ENCODE results near the gene CTAG1A.
"Not testable (repeated sequence)": the region's sequence is repeated elsewhere in the genome, so short reads cannot be mapped to it uniquely, and the experiment has no call there.

The CTAG1A gene

DNA sequence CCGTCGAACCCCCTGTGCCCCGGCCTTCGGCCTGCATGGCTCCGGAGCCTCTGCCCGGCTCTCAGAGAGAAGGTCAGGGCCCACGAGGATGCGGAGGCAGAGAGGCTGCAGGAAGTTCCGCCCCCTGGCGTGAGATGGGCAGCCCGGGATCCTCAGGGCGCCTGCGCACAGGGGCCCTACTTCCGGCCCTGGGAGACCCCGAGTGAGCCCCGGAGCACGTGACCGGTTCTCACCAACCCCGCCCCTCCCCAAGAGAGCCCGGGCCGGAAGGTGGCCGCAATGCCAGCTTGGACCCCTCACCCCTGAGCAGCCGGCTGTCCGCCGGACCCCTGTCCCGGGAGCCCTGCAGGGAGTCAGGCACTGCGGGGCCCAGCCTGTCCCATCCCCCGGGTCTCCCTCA lies 34.2 kb downstream of the CTAG1A start, which contains the start of gene CTAG1B:
Gene CTAG1B (minus strand): TSS at position 101 of the 400 bp plus-strand sequence. CDS start 64 bp downstream, at position 37.
- DNase-seq (ENCODE audit: low spot score) = not testable (repeated sequence)

DNA sequence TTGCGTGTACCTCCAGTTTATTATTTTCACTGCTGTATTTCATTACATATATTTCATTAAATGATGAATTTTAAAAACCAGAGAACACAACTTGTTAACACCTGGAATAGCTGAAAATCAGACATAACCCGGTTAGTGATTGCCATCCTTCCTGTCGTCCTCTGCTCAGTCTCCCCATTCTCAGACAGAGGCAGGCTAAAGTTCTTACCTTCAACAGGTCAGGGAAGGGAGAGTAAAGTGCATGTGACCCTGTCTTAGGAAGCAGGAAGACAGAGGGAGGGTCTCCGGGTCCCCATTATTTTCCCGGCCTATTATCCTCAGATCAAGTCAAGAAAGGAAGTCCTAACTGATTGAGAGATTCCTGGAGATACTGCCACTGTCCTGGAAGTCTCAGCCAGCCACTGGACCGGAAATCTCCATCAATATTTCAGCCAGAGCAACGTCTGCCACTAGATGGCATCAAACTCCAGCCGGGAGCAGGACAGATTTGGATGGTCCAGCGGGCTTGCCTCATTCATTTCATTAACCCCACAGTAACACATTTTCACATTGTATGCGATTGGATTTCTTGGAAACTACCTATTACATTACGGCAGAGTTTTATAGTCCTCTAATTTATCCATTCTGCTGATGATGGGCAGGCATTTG lies 36.0 kb downstream of the CTAG1A start:
- DNase-seq (ENCODE audit: low spot score) = not testable (repeated sequence)

DNA sequence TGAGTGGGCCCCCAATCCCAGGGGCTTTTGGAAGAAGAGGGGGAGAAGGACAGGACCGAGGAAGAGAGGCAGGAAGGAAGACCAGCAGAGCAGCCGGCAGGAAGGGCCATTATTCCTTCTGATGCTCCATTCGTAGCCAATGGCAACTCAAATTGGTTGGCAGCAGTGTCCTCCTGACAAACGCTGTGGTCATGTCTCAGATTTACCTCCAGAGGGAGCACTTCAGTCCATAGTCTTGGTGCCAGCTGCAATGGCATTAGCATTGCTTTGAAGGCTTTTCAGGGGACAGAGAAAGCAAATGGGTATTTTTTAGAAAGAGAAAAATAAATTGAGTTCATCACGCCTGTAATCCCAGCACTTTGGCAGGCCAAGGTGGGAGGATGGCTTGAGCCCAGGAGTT lies 44.0 kb downstream of the CTAG1A start:
- DNase-seq (ENCODE audit: low spot score) = not testable (repeated sequence)

DNA sequence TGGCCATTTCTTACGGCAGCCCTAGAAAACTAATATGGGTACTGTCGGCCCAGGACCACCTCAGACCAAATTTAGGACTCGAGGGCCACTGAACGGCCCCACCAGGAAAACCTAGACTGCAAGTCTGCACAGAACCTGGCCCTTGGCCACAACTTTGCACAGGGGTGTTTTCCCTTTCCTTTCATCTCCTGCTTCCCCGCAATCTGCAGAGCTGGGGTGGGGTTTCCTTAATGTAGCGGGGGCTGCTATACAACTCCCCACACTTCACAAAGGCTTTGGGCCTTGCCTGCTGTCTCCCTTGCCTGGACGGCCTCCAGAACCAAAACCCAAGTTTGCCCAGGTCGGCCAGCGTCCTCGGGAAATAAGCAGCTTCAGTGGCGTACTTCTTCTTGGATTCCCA lies 46.0 kb downstream of the CTAG1A start:
- not testable (repeated sequence) for DNase-seq (ENCODE audit: low spot score)

DNA sequence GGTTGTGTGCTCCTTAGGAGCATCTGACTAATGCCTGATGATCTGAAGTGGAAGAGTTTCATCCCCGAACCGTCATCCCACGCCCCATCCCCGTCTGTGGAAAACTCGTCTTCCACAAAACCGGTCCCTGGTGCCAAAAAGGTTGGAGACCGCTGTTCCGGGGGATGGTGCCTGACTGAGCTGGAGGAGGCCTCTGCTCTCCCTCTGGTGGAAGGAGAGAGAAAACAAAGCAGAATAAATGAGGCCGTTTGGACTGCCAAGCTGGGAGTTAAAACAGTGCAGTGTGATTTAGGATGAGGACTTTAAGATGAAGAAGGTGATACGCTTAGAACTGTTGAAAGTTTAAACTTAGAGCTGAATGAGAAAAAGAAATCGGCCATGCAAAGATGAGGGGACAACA lies 48.7 kb downstream of the CTAG1A start:
- not testable (repeated sequence) for DNase-seq (ENCODE audit: low spot score)

Measured in activated CD4-positive, alpha-beta T cell treated with anti-CD3 and anti-CD28 coated beads, Interleukin-2, Interleukin-4, amounts not matched to agents 100 ng/mL and 50 ng/mL, durations not matched to agents 16 hours and 8 hours (primary cell).